HG02588 (cell line): ENCODE data around the gene CCNI2.

Experiments used
- ATAC-seq: cut with Tn5 transposase; IDR thresholded peaks from one replicate; pipeline ENCODE4 v1.9.1; 2021; ENCODE audit warnings: mild to moderate bottlenecking, moderate library complexity; ENCODE audit not compliant: unreplicated experiment

The CCNI2 gene

GRCh38 chr5:132746954-132747615 lies at the start of gene CCNI2:
Gene CCNI2 (plus strand): TSS chr5:132747426. CDS start chr5:132747496, 70 bp downstream.
- peak; percentile 45 for ATAC-seq

- no peak for ATAC-seq
Observed at GRCh38 chr5:132704875-132705274, 42.4 kb upstream of the CCNI2 start.

- ATAC-seq = no peak
Observed at GRCh38 chr5:132708645-132709044, 38.6 kb upstream of the CCNI2 start.

- no peak for ATAC-seq
Observed at GRCh38 chr5:132714456-132715307, 32.5 kb upstream of the CCNI2 start.

GRCh38 chr5:132718544-132719312 lies 28.5 kb upstream of the CCNI2 start:
- no peak for ATAC-seq

GRCh38 chr5:132725745-132726144 lies 21.5 kb upstream of the CCNI2 start:
- no peak for ATAC-seq

- ATAC-seq = no peak
Observed at GRCh38 chr5:132729896-132730295, 17.3 kb upstream of the CCNI2 start.

GRCh38 chr5:132733499-132734148 lies 13.6 kb upstream of the CCNI2 start:
- no peak for ATAC-seq

- no peak for ATAC-seq
Observed at GRCh38 chr5:132734687-132735086, 12.5 kb upstream of the CCNI2 start.

GRCh38 chr5:132736853-132737833 lies 10.1 kb upstream of the CCNI2 start, which contains the start of gene KIF3A:
Gene KIF3A (minus strand): TSS chr5:132737546. CDS start chr5:132737419, 127 bp downstream.
- ATAC-seq = peak; percentile 87

GRCh38 chr5:132737982-132738681 lies 9.1 kb upstream of the CCNI2 start:
- ATAC-seq = no peak

- no peak for ATAC-seq
Observed at GRCh38 chr5:132739232-132739631, 8.0 kb upstream of the CCNI2 start.

GRCh38 chr5:132742158-132742557 lies 5.1 kb upstream of the CCNI2 start:
- no peak for ATAC-seq

- no peak for ATAC-seq
Observed at GRCh38 chr5:132742626-132743025, 4.6 kb upstream of the CCNI2 start.

- ATAC-seq = no peak
Observed at GRCh38 chr5:132744659-132745058, 2.6 kb upstream of the CCNI2 start.

- ATAC-seq = no peak
Observed at GRCh38 chr5:132746592-132746953, 653 bp upstream of the CCNI2 start.

- ATAC-seq = peak; percentile 27
Observed at GRCh38 chr5:132747616-132748440, 602 bp downstream of the CCNI2 start.

- no peak for ATAC-seq
Observed at GRCh38 chr5:132748522-132749000, 1.3 kb downstream of the CCNI2 start.
